Activated CD8-positive, alpha-beta memory T cell treated with anti-CD3 and anti-CD28 coated beads, Interleukin-2, amount 50 U/mL, for 24 hours (primary cell): ENCODE data around the gene C16orf86.

Source experiments
- DNase-seq: peaks from one replicate; pipeline ENCODE4 v3.0.0-alpha.2; 2020; ENCODE audit errors: extremely low read depth

C16orf86 gene

GRCh38 chr16:67666559-67667452 is at the start of gene C16orf86, which contains the start of gene ENKD1:
C16orf86 (plus strand) TSS chr16:67666814; CDS start chr16:67666971, 157 bp downstream.
ENKD1 (minus strand) TSS chr16:67666750; CDS start chr16:67666442, 308 bp downstream.
- peak; percentile 18 for DNase-seq

- DNase-seq, result no peak
Measured at GRCh38 chr16:67628216-67628615, 38.4 kb upstream of the C16orf86 start.

- no peak for DNase-seq
Measured at GRCh38 chr16:67632415-67633172, 34.0 kb upstream of the C16orf86 start.

GRCh38 chr16:67636713-67637112 is 29.9 kb upstream of the C16orf86 start:
- DNase-seq, result no peak

- no peak for DNase-seq
Measured at GRCh38 chr16:67637625-67638024, 29.0 kb upstream of the C16orf86 start.

GRCh38 chr16:67641779-67642708 is 24.6 kb upstream of the C16orf86 start:
- no peak for DNase-seq

GRCh38 chr16:67644038-67644437 is 22.6 kb upstream of the C16orf86 start:
- no peak for DNase-seq

- no peak for DNase-seq
Measured at GRCh38 chr16:67645397-67646121, 21.1 kb upstream of the C16orf86 start.

GRCh38 chr16:67647111-67647651 is 19.4 kb upstream of the C16orf86 start:
- DNase-seq, result no peak

- no peak for DNase-seq
Measured at GRCh38 chr16:67647681-67648080, 18.9 kb upstream of the C16orf86 start.

- no peak for DNase-seq
Measured at GRCh38 chr16:67648088-67648763, 18.4 kb upstream of the C16orf86 start.

GRCh38 chr16:67648764-67649407 is 17.7 kb upstream of the C16orf86 start:
- no peak for DNase-seq

GRCh38 chr16:67649494-67649931 is 17.1 kb upstream of the C16orf86 start:
- no peak for DNase-seq

- DNase-seq, result no peak
Measured at GRCh38 chr16:67650023-67650422, 16.6 kb upstream of the C16orf86 start.

- no peak for DNase-seq
Measured at GRCh38 chr16:67651039-67651438, 15.6 kb upstream of the C16orf86 start.

GRCh38 chr16:67651847-67652246 is 14.8 kb upstream of the C16orf86 start:
- no peak for DNase-seq

GRCh38 chr16:67652578-67653127 is 14.0 kb upstream of the C16orf86 start:
- no peak for DNase-seq

GRCh38 chr16:67653128-67653788 is 13.4 kb upstream of the C16orf86 start:
- no peak for DNase-seq
